Ascending aorta (tissue), 2 donors: ENCODE data around the gene HINT2. TPM values are rescaled to one million over a fixed set of nuclear protein-coding genes. Genes with fewer than 3 reads are reported as not detected.

Experiments
- DNase-seq, 2 donors: peaks; one replicate each; pipeline ENCODE4 v3.0.0-alpha.2; 2019; ENCODE audit warnings: low spot score in 2 of 2
- H3K27ac ChIP-seq, 2 donors: fragments of 200-600 bp; sonication (generic); one replicate each; pipeline ENCODE4 v1.5.1; 2016 to 2017; ENCODE audit warnings: mild to moderate bottlenecking in 1 of 2
- H3K27me3 ChIP-seq: fragments of 200-600 bp; sonication (generic); one replicate; pipeline ENCODE4 v1.5.1; 2017
- H3K36me3 ChIP-seq, 2 donors: fragments of 200-600 bp; sonication (generic); one replicate each; pipeline ENCODE4 v1.5.1; 2016
- H3K4me1 ChIP-seq, 2 donors: fragments of 200-600 bp; sonication (generic); one replicate each; pipeline ENCODE4 v1.5.1; 2016 to 2017; ENCODE audit warnings: mild to moderate bottlenecking in 1 of 2
- H3K4me3 ChIP-seq, 2 donors: fragments of 200-600 bp; sonication (generic); one replicate each; pipeline ENCODE4 v1.5.1; 2016 to 2017; ENCODE audit warnings: mild to moderate bottlenecking in 1 of 2
- H3K9me3 ChIP-seq, 2 donors: fragments of 200-600 bp; sonication (generic); one replicate each; pipeline ENCODE4 v1.5.1; 2016
- CTCF ChIP-seq, 3 experiments: fragments of 200-600 bp in 2 of 3; fragments of 450-650 bp in 1 of 3; sonication (generic) in 2 of 3; IDR thresholded peaks; one replicate each; pipeline ENCODE4 v1.5.1; 2016 to 2019; ENCODE audit warnings: antibody characterized with exemption in 3 of 3, mild to moderate bottlenecking in 1 of 3, moderate library complexity in 1 of 3
- intact Hi-C: fragments of 100-400 bp; cut with DNase I; formaldehyde crosslinking; loops from one replicate; pipeline ENCODE4 v1.15.1; 2023
- total RNA-seq: library from RNA; depleted of rRNA; stranded (reverse); fragments of >200 nt; gene quantifications from one replicate; pipeline ENCODE4 v1.1.0, GENCODE V29; 2016

The HINT2 gene
- total RNA-seq, 1 donor from 2014 or later = 21.6 TPM

- H3K4me1 ChIP-seq = peaks cover 6 to 13% of the 10 kb centered on the region in 2 donors
- H3K27ac ChIP-seq = no peak overlapping the region
- no peak overlapping the region for H3K4me3 ChIP-seq
- no peak for TF ChIP-seq CTCF (IDR thresholded peaks at IDR 0.05)
- no peaks in the 10 kb centered on the region for H3K36me3 ChIP-seq
- no peaks in the 10 kb centered on the region for H3K9me3 ChIP-seq
- no peak for DNase-seq
- no peaks in the 10 kb centered on the region for H3K27me3 ChIP-seq
- intact Hi-C loops = no loop called here
Measured at GRCh38 chr9:35771943-35772342, 42.9 kb downstream of the HINT2 start.

- Histone ChIP-seq H3K36me3 (no peaks in the 10 kb centered on the region), H3K27me3 (no peaks in the 10 kb centered on the region), H3K27ac (peak overlapping the region; percentile 39 to 56), H3K4me3 (no peak overlapping the region), H3K4me1 (peaks cover 6 to 13% of the 10 kb centered on the region in 2 donors), H3K9me3 (no peaks in the 10 kb centered on the region)
- DNase-seq = no peak
- intact Hi-C loops = no loop called here
- TF ChIP-seq CTCF (IDR thresholded peaks at IDR 0.05) = no peak
Measured at GRCh38 chr9:35771534-35771933, 43.3 kb downstream of the HINT2 start.

- intact Hi-C loops = no loop called here
- H3K27me3 ChIP-seq = no peaks in the 10 kb centered on the region
- H3K4me1 ChIP-seq = peaks cover 6 to 13% of the 10 kb centered on the region in 2 donors
- H3K9me3 ChIP-seq = no peaks in the 10 kb centered on the region
- H3K36me3 ChIP-seq = no peaks in the 10 kb centered on the region
- TF ChIP-seq CTCF (IDR thresholded peaks at IDR 0.05) = no peak
- H3K4me3 ChIP-seq = peak overlapping the region in 1 of 2 donors; percentile 17
- peak overlapping the region; percentile 39 to 56 for H3K27ac ChIP-seq
- DNase-seq = no peak
Measured at GRCh38 chr9:35771075-35771433, 43.8 kb downstream of the HINT2 start.

GRCh38 chr9:35769763-35770162 is 45.1 kb downstream of the HINT2 start:
- Histone ChIP-seq H3K4me3 (no peak overlapping the region), H3K36me3 (no peaks in the 10 kb centered on the region), H3K27me3 (no peaks in the 10 kb centered on the region), H3K9me3 (no peaks in the 10 kb centered on the region), H3K4me1 (peaks cover 6 to 13% of the 10 kb centered on the region in 2 donors), H3K27ac (no peak overlapping the region)
- intact Hi-C loops = no loop called here
- TF ChIP-seq CTCF (IDR thresholded peaks at IDR 0.05) = no peak
- no peak for DNase-seq

- H3K4me3 ChIP-seq = no peak overlapping the region
- H3K4me1 ChIP-seq = peaks cover 6 to 13% of the 10 kb centered on the region in 2 donors
- no peaks in the 10 kb centered on the region for H3K36me3 ChIP-seq
- intact Hi-C loops = no loop called here
- TF ChIP-seq CTCF (IDR thresholded peaks at IDR 0.05) = no peak
- H3K27me3 ChIP-seq = no peaks in the 10 kb centered on the region
- no peak overlapping the region for H3K27ac ChIP-seq
- H3K9me3 ChIP-seq = no peaks in the 10 kb centered on the region
- DNase-seq = no peak
Measured at GRCh38 chr9:35767458-35767857, 47.4 kb downstream of the HINT2 start.

- Histone ChIP-seq H3K27ac (no peak overlapping the region), H3K9me3 (no peaks in the 10 kb centered on the region), H3K4me3 (no peak overlapping the region), H3K27me3 (no peaks in the 10 kb centered on the region), H3K36me3 (no peaks in the 10 kb centered on the region), H3K4me1 (peaks cover 6 to 12% of the 10 kb centered on the region in 2 donors)
- TF ChIP-seq CTCF (IDR thresholded peaks at IDR 0.05) = no peak
- intact Hi-C loops = no loop called here
- DNase-seq = no peak
Measured at GRCh38 chr9:35766997-35767396, 47.8 kb downstream of the HINT2 start.
